ENCODE data around the gene HOXB3. TPM values are rescaled to one million over a fixed set of nuclear protein-coding genes. Genes with fewer than 3 reads are reported as not detected.

The HOXB3 gene
- polyA plus RNA-seq, 1 donor (not counting 4 experiments of a cell fraction or from before 2014, with no cell fraction given) = 1.1 TPM

- H4K20me1 ChIP-seq (ENCODE audit: control insufficient read depth, extremely low read depth, insufficient read depth, low read length) = no peaks in the 10 kb centered on the region
- H3K9ac ChIP-seq (ENCODE audit: control insufficient read depth, extremely low read depth, insufficient read depth, low read length) = no peak overlapping the region
- no peak overlapping the region for H3K4me2 ChIP-seq (ENCODE audit: control insufficient read depth, extremely low read depth, insufficient read depth, low read depth, low read length)
- no peaks in the 10 kb centered on the region for H3K9me3 ChIP-seq (ENCODE audit: control insufficient read depth, low read depth, low read length)
- H3K4me1 ChIP-seq (ENCODE audit: control insufficient read depth, extremely low read depth, insufficient read depth, low read length) = peaks cover 5% of the 10 kb centered on the region
- no peaks in the 10 kb centered on the region for H3K9me1 ChIP-seq (ENCODE audit: control insufficient read depth, extremely low read depth, insufficient read depth, low read length)
- H3K79me2 ChIP-seq (ENCODE audit: control insufficient read depth, insufficient read depth, low read length) = no peaks in the 10 kb centered on the region
- dilution Hi-C loops (cut with MboI; ENCODE audit: extremely low pct_ligation_motif_present, low sequenced_read_pairs) = no loop called here
- peaks cover 14% of the 10 kb centered on the region for H3K27me3 ChIP-seq (ENCODE audit: control insufficient read depth, extremely low read depth, insufficient read depth, low read length)
- TF ChIP-seq CTCF (optimal IDR thresholded peaks at IDR 0.05 in 1 of 3, IDR thresholded peaks at IDR 0.05 in 1 of 3, conservative IDR thresholded peaks at IDR 0.05 in 1 of 3; ENCODE audit: extremely low read depth in 1 of 3, insufficient read depth in 2 of 3, low read length in 3 of 3) = no peak
- no peak for TF ChIP-seq EZH2 (IDR thresholded peaks at IDR 0.05; ENCODE audit: low read length)
- H3K36me3 ChIP-seq (ENCODE audit: control insufficient read depth in 2 of 2, extremely low read depth in 1 of 2, insufficient read depth in 2 of 2, low read length in 2 of 2) = peaks cover 0 to 2% of the 10 kb centered on the region in 2 experiments
- H3K4me3 ChIP-seq (ENCODE audit: control insufficient read depth in 2 of 3, extremely low read depth in 1 of 3, insufficient read depth in 2 of 3, low read depth in 1 of 3, low read length in 3 of 3) = no peak overlapping the region
- DNase-seq (ENCODE audit: low read depth, low spot score) (no peak), FAIRE-seq (no peak)
- H3K27ac ChIP-seq (ENCODE audit: control insufficient read depth, insufficient read depth, low read length) = no peak overlapping the region
- H2AFZ ChIP-seq (ENCODE audit: control insufficient read depth, low read length) = no peak overlapping the region
Measured at GRCh38 chr17:48548523-48549280, 41.3 kb downstream of the HOXB3 start.

GRCh38 chr17:48547808-48548522, 42.1 kb downstream of the HOXB3 start:
- H3K4me2 ChIP-seq (ENCODE audit: control insufficient read depth, extremely low read depth, insufficient read depth, low read depth, low read length) = no peak overlapping the region
- no peak overlapping the region for H3K27ac ChIP-seq (ENCODE audit: control insufficient read depth, insufficient read depth, low read length)

More at GRCh38 chr17:48547808-48548522, 42.1 kb downstream of the HOXB3 start:
- Histone ChIP-seq H3K4me3 (ENCODE audit: control insufficient read depth in 2 of 3, extremely low read depth in 1 of 3, insufficient read depth in 2 of 3, low read depth in 1 of 3, low read length in 3 of 3) (no peak overlapping the region), H3K9me1 (ENCODE audit: control insufficient read depth, extremely low read depth, insufficient read depth, low read length) (no peaks in the 10 kb centered on the region), H3K9ac (ENCODE audit: control insufficient read depth, extremely low read depth, insufficient read depth, low read length) (no peak overlapping the region), H2AFZ (ENCODE audit: control insufficient read depth, low read length) (no peak overlapping the region), H3K79me2 (ENCODE audit: control insufficient read depth, insufficient read depth, low read length) (peaks cover 5% of the 10 kb centered on the region), H4K20me1 (ENCODE audit: control insufficient read depth, extremely low read depth, insufficient read depth, low read length) (no peaks in the 10 kb centered on the region), H3K4me1 (ENCODE audit: control insufficient read depth, extremely low read depth, insufficient read depth, low read length) (peaks cover 5% of the 10 kb centered on the region), H3K27me3 (ENCODE audit: control insufficient read depth, extremely low read depth, insufficient read depth, low read length) (peaks cover 16% of the 10 kb centered on the region), H3K36me3 (ENCODE audit: control insufficient read depth in 2 of 2, extremely low read depth in 1 of 2, insufficient read depth in 2 of 2, low read length in 2 of 2) (peaks cover 0 to 2% of the 10 kb centered on the region in 2 experiments), H3K9me3 (ENCODE audit: control insufficient read depth, low read depth, low read length) (no peaks in the 10 kb centered on the region)
- DNase-seq (ENCODE audit: low read depth, low spot score) (no peak), FAIRE-seq (no peak)
- dilution Hi-C loops (cut with MboI; ENCODE audit: extremely low pct_ligation_motif_present, low sequenced_read_pairs) = no loop called here
- TF ChIP-seq CTCF (optimal IDR thresholded peaks at IDR 0.05 in 1 of 3, IDR thresholded peaks at IDR 0.05 in 1 of 3, conservative IDR thresholded peaks at IDR 0.05 in 1 of 3; ENCODE audit: extremely low read depth in 1 of 3, insufficient read depth in 2 of 3, low read length in 3 of 3) (no peak), EZH2 (IDR thresholded peaks at IDR 0.05; ENCODE audit: low read length) (no peak)
